ENCODE data around the gene ANXA5.

DNA sequence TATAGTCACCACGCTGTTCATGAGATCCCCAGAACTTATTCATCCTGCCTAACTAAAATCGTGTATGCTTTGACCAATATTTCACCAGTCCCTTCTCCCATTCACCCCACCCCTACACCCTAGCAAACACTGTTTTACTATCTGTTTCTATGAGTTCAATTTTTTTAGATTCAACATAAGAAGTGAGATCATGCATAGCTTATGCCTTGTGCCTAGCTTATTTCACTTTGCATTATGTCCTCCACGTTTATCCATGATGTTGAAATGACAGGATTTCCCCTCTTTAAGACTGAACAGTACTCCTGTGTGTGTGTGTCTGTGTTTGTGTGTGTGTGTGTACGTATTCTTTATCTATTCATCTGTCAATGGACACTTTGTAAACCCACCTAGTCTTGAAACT is 16.8 kb downstream of the ANXA5 start:
- TF ChIP-seq, protein P1, sequence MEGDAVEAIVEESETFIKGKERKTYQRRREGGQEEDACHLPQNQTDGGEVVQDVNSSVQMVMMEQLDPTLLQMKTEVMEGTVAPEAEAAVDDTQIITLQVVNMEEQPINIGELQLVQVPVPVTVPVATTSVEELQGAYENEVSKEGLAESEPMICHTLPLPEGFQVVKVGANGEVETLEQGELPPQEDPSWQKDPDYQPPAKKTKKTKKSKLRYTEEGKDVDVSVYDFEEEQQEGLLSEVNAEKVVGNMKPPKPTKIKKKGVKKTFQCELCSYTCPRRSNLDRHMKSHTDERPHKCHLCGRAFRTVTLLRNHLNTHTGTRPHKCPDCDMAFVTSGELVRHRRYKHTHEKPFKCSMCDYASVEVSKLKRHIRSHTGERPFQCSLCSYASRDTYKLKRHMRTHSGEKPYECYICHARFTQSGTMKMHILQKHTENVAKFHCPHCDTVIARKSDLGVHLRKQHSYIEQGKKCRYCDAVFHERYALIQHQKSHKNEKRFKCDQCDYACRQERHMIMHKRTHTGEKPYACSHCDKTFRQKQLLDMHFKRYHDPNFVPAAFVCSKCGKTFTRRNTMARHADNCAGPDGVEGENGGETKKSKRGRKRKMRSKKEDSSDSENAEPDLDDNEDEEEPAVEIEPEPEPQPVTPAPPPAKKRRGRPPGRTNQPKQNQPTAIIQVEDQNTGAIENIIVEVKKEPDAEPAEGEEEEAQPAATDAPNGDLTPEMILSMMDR (conservative IDR thresholded peaks at IDR 0.05; ENCODE audit: low read depth in 2 of 2): no peak
- no peak for TF ChIP-seq EZH2 (IDR thresholded peaks at IDR 0.05; ENCODE audit: low read depth, unreplicated experiment)
- TF ChIP-seq, protein P2, sequence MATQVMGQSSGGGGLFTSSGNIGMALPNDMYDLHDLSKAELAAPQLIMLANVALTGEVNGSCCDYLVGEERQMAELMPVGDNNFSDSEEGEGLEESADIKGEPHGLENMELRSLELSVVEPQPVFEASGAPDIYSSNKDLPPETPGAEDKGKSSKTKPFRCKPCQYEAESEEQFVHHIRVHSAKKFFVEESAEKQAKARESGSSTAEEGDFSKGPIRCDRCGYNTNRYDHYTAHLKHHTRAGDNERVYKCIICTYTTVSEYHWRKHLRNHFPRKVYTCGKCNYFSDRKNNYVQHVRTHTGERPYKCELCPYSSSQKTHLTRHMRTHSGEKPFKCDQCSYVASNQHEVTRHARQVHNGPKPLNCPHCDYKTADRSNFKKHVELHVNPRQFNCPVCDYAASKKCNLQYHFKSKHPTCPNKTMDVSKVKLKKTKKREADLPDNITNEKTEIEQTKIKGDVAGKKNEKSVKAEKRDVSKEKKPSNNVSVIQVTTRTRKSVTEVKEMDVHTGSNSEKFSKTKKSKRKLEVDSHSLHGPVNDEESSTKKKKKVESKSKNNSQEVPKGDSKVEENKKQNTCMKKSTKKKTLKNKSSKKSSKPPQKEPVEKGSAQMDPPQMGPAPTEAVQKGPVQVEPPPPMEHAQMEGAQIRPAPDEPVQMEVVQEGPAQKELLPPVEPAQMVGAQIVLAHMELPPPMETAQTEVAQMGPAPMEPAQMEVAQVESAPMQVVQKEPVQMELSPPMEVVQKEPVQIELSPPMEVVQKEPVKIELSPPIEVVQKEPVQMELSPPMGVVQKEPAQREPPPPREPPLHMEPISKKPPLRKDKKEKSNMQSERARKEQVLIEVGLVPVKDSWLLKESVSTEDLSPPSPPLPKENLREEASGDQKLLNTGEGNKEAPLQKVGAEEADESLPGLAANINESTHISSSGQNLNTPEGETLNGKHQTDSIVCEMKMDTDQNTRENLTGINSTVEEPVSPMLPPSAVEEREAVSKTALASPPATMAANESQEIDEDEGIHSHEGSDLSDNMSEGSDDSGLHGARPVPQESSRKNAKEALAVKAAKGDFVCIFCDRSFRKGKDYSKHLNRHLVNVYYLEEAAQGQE (IDR thresholded peaks at IDR 0.05; ENCODE audit: unreplicated experiment): no peak
- no peak for TF ChIP-seq POLR2AphosphoS5 (IDR thresholded peaks at IDR 0.05; ENCODE audit: low read depth)
- TF ChIP-seq, protein P3, sequence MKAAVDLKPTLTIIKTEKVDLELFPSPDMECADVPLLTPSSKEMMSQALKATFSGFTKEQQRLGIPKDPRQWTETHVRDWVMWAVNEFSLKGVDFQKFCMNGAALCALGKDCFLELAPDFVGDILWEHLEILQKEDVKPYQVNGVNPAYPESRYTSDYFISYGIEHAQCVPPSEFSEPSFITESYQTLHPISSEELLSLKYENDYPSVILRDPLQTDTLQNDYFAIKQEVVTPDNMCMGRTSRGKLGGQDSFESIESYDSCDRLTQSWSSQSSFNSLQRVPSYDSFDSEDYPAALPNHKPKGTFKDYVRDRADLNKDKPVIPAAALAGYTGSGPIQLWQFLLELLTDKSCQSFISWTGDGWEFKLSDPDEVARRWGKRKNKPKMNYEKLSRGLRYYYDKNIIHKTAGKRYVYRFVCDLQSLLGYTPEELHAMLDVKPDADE (IDR thresholded peaks at IDR 0.05): no peak
- TF ChIP-seq ZNF331 (CRISPR knock-in tag; IDR thresholded peaks at IDR 0.05; ENCODE audit: low read depth): no peak
- no peak for TF ChIP-seq EZH2phosphoT487 (IDR thresholded peaks at IDR 0.05; ENCODE audit: unreplicated experiment)
